Fibroblast of villous mesenchyme (primary cell): ENCODE results near the gene SERPINA3. TPM values are rescaled to one million over a fixed set of nuclear protein-coding genes. Genes with fewer than 3 reads are reported as not detected.

Experiments used
- DNase-seq: peaks from one replicate; pipeline ENCODE4 v3.0.0-alpha.2; 2010; ENCODE audit warnings: low read depth
- H3K4me3 ChIP-seq: 2 replicates; pipeline ENCODE4 v1.5.1; 2011; ENCODE audit warnings: low read depth, mild to moderate bottlenecking, low read length
- CTCF ChIP-seq: IDR thresholded peaks from 2 replicates; pipeline ENCODE4 v1.5.1; 2012; ENCODE audit warnings: low read depth, mild to moderate bottlenecking, low read length; ENCODE audit not compliant: insufficient read depth
- total RNA-seq: library from RNA; depleted of rRNA; stranded (reverse); fragments of >200 nt; gene quantifications from 2 replicates; pipeline ENCODE4 v1.2.3, GENCODE V29; 2012

Gene SERPINA3
- total RNA-seq, 1 donor, result not detected

GRCh38 chr14:94617366-94617941, 5.3 kb downstream of the SERPINA3 start:
- DNase-seq, result no peak
- H3K4me3 ChIP-seq, result no peak overlapping the region
- no peak for TF ChIP-seq CTCF

- DNase-seq, result no peak
- H3K4me3 ChIP-seq, result no peak overlapping the region
- no peak for TF ChIP-seq CTCF
These were observed 6.0 kb downstream of the SERPINA3 start for GRCh38 chr14:94617988-94618822.

DNA sequence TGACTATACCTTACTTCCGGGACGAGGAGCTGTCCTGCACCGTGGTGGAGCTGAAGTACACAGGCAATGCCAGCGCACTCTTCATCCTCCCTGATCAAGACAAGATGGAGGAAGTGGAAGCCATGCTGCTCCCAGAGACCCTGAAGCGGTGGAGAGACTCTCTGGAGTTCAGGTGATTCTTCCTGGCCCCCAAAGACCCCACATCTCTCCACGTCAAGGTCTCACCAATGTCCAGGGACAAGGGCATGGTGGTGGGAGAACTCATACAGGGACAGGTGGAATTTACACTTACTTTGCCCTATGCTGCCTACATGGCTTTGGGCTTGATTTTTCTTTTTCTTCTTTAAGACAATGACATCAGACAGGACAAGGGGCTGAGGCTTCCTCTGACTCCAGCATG, 7.1 kb downstream of the SERPINA3 start:
- TF ChIP-seq CTCF, result no peak
- no peak overlapping the region for H3K4me3 ChIP-seq
- no peak for DNase-seq

DNA sequence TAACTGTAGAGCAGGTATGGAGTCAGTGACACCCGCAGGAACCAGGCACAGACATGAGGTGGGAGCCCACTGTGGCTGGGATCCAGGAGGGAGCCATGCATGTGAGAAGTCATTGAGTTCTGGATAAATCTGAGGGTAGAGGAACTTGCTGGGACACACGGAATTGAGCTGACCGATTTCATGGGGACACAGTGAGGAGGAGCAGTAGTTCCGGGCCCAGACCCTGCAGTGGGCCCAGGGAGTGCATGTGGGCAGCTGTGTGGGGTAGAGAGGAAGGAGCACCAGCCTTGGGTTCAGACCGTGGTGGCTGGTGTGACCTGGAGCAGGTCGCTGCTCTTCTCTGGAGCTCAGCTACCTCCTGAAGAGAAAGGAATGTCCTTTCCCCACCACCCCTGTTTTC, 8.4 kb downstream of the SERPINA3 start:
- TF ChIP-seq CTCF, result no peak
- no peak for DNase-seq
- no peak overlapping the region for H3K4me3 ChIP-seq

DNA sequence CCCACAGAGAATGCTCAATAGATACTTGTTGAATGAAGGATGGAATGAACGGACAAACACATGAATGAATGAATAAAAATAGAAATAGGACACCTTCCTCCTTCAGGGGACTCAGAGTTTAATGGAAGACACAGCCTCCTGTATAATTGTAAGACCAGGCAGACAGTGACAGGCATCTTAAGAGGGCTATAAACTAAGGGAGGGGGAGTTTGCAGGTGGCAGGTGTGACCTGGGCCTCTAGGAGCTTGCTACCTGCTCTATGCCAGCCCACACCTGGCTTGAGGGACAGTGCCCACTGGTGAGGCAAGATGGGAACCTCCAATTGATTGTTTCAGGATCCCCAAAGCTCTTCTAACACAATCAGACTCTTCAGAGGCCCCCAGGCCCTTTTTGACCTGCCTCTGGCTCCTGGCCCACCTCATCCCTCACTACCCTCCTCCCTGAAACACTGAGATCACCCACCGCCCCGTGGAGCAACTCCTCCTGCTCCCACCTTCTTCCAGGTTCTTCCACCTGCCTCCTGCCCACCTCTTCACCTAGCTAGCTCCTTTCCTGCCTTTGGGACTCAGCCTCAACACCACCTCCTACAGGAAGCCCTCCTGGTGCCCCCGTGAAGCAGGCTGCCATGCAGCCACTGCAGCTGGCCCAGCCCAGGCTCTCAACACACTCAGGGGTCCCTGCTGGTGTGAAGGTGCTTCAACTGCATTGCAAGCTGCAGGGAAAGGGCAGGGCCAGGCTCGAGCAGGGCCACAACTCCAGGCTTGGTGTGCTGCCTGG, 9.4 kb downstream of the SERPINA3 start:
- no peak overlapping the region for H3K4me3 ChIP-seq
- no peak for TF ChIP-seq CTCF
- no peak for DNase-seq

DNA sequence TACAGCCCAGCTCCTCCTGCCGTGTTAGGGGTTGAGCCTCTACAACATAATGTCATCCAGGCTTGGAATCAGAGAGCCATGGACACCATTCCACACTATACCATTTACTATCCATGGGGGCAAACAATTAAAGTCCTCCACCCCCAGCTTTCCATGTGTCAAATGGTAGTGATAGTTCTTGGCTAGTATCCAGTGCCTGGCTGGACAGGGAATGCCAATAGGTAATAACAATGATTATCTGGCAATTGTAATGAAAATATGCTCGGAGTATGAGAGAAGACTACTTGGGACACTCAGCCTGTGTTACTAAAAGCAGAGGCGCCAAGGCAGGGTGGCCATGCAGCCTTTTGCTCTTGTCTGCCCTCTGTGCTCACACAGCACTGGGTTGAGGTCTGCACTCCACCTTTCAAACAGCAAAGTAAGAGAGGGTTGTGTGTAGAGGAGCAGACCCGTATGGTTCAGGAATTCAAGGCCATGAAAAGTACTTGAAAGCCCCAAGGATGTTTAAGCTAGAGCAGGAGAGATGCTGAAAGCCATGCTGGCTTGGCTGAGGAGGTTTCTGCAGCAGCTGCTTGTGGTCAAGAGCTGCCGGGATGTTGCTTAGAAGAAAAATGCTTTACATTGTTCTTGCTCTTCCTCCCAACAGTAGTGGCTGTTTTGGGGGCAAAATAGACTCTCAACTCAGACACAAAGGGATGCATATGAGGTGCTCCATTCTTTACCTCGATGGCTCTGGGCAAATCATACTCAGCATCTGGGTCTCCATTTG, 10.6 kb downstream of the SERPINA3 start:
- H3K4me3 ChIP-seq, result no peak overlapping the region
- no peak for DNase-seq
- TF ChIP-seq CTCF, result no peak
